ENCODE data around the gene MRPL11. TPM values are rescaled to one million over a fixed set of nuclear protein-coding genes. Genes with fewer than 3 reads are reported as not detected.

The MRPL11 gene
- total and polyA plus RNA-seq, 2 of the 13 experiments (the other 11 are each of a cell fraction or from before 2014, with no cell fraction given), result 72.9 to 176 TPM

DNA sequence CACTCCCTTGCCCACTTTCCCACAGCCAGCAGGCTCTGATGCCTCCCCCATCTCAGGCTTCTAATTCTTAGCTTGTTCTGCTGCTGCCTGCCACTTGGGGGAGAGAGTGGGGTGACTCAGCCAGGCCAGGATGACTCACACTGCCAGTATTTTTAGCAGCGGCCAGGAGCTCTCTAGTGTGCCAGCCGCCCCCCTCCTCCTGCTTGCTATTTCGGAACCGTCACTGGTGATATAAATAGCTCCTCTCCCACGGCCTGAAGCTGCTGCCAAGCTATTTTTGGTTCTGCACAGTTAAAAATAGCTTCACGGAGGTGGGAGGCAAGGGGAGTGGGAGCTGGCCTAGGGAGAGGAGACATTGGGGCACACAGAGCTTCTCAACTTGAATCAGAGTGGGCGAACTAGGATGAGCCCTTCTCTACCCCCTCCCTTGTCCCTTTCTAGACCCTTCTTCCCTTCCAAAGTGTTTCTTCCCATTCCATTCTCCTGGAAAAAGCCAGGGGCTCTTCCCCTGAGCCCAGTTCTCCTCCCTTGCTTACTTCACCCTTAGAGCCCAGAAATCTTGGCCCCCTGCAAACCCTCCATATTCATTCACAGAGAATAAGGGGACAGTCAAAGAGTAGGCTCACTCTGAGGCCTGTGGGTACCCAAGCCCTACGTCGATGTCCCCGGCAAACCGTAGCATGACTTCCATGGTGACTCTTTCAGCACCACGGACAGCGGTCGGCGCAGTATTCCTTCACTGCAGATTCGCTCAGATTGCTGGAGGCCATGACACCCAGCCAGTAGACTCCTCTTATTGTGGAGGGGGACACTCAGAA lies 20.3 kb downstream of the MRPL11 start (continued):
- TF ChIP-seq, protein P1, sequence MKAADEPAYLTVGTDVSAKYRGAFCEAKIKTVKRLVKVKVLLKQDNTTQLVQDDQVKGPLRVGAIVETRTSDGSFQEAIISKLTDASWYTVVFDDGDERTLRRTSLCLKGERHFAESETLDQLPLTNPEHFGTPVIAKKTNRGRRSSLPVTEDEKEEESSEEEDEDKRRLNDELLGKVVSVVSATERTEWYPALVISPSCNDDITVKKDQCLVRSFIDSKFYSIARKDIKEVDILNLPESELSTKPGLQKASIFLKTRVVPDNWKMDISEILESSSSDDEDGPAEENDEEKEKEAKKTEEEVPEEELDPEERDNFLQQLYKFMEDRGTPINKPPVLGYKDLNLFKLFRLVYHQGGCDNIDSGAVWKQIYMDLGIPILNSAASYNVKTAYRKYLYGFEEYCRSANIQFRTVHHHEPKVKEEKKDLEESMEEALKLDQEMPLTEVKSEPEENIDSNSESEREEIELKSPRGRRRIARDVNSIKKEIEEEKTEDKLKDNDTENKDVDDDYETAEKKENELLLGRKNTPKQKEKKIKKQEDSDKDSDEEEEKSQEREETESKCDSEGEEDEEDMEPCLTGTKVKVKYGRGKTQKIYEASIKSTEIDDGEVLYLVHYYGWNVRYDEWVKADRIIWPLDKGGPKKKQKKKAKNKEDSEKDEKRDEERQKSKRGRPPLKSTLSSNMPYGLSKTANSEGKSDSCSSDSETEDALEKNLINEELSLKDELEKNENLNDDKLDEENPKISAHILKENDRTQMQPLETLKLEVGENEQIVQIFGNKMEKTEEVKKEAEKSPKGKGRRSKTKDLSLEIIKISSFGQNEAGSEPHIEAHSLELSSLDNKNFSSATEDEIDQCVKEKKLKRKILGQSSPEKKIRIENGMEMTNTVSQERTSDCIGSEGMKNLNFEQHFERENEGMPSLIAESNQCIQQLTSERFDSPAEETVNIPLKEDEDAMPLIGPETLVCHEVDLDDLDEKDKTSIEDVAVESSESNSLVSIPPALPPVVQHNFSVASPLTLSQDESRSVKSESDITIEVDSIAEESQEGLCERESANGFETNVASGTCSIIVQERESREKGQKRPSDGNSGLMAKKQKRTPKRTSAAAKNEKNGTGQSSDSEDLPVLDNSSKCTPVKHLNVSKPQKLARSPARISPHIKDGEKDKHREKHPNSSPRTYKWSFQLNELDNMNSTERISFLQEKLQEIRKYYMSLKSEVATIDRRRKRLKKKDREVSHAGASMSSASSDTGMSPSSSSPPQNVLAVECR (CRISPR knock-in tag; IDR thresholded peaks at IDR 0.05; ENCODE audit: borderline replicate concordance), result peak; percentile 60; the same call in 1 of the 2 replicates
- TF ChIP-seq, protein P2, sequence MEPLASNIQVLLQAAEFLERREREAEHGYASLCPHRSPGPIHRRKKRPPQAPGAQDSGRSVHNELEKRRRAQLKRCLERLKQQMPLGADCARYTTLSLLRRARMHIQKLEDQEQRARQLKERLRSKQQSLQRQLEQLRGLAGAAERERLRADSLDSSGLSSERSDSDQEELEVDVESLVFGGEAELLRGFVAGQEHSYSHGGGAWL (CRISPR knock-in tag; IDR thresholded peaks at IDR 0.05), result peak; percentile 92; the same call in 1 of the 2 replicates
- no peak for TF ChIP-seq RFX1 (IDR thresholded peaks at IDR 0.05)
- peak; percentile 40; the same call in 1 of the 2 replicates for TF ChIP-seq ZNF75D (CRISPR knock-in tag; IDR thresholded peaks at IDR 0.05; ENCODE audit: borderline replicate concordance)
- TF ChIP-seq KLF15 (CRISPR knock-in tag; IDR thresholded peaks at IDR 0.05; ENCODE audit: borderline replicate concordance), result no peak
- peak; percentile 60; the same call in 1 of the 2 replicates for TF ChIP-seq JUNB (CRISPR knock-in tag; IDR thresholded peaks at IDR 0.05; ENCODE audit: borderline replicate concordance)
- no peak for TF ChIP-seq KLF9 (CRISPR knock-in tag; IDR thresholded peaks at IDR 0.05; ENCODE audit: low read depth)
- TF ChIP-seq ZNF891 (CRISPR knock-in tag; IDR thresholded peaks at IDR 0.05), result peak; percentile 90; the same call in 1 of the 2 replicates
- no peak for TF ChIP-seq TOE1 (CRISPR knock-in tag; IDR thresholded peaks at IDR 0.05)
- TF ChIP-seq CCDC6 (CRISPR knock-in tag; IDR thresholded peaks at IDR 0.05), result 0 out of 2 replicates have a peak, but pooled peaks have one; percentile 43
- no peak for TF ChIP-seq RFX5 (IDR thresholded peaks at IDR 0.05; ENCODE audit: low read depth, low read length)
- TF ChIP-seq ZNF724P (CRISPR knock-in tag; IDR thresholded peaks at IDR 0.05; ENCODE audit: borderline replicate concordance), result no peak
- TF ChIP-seq ZNF232 (CRISPR knock-in tag; IDR thresholded peaks at IDR 0.05; ENCODE audit: borderline replicate concordance), result peak; percentile 97; the same call in 1 of the 2 replicates
- TF ChIP-seq KLF12 (CRISPR knock-in tag; IDR thresholded peaks at IDR 0.05; ENCODE audit: borderline replicate concordance), result peak; percentile 73; the same call in 1 of the 2 replicates
- TF ChIP-seq ATAD3A (CRISPR knock-in tag; IDR thresholded peaks at IDR 0.05), result no peak
- TF ChIP-seq ZSCAN12 (CRISPR knock-in tag; IDR thresholded peaks at IDR 0.05), result peak; percentile 91; the same call in 1 of the 2 replicates
- no peak for TF ChIP-seq CBFB (CRISPR knock-in tag; IDR thresholded peaks at IDR 0.05)
- TF ChIP-seq, protein P3, sequence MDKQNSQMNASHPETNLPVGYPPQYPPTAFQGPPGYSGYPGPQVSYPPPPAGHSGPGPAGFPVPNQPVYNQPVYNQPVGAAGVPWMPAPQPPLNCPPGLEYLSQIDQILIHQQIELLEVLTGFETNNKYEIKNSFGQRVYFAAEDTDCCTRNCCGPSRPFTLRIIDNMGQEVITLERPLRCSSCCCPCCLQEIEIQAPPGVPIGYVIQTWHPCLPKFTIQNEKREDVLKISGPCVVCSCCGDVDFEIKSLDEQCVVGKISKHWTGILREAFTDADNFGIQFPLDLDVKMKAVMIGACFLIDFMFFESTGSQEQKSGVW (CRISPR knock-in tag; IDR thresholded peaks at IDR 0.05; ENCODE audit: borderline replicate concordance), result no peak
- TF ChIP-seq TEAD3 (CRISPR knock-in tag; optimal IDR thresholded peaks at IDR 0.05; ENCODE audit: borderline replicate concordance), result no peak
- TF ChIP-seq, protein P4, sequence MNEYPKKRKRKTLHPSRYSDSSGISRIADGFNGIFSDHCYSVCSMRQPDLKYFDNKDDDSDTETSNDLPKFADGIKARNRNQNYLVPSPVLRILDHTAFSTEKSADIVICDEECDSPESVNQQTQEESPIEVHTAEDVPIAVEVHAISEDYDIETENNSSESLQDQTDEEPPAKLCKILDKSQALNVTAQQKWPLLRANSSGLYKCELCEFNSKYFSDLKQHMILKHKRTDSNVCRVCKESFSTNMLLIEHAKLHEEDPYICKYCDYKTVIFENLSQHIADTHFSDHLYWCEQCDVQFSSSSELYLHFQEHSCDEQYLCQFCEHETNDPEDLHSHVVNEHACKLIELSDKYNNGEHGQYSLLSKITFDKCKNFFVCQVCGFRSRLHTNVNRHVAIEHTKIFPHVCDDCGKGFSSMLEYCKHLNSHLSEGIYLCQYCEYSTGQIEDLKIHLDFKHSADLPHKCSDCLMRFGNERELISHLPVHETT (CRISPR knock-in tag; conservative IDR thresholded peaks at IDR 0.05), result no peak
- no peak for TF ChIP-seq AGO2 (optimal IDR thresholded peaks at IDR 0.05; ENCODE audit: low read depth, low read length)
- TF ChIP-seq POLR2G (IDR thresholded peaks at IDR 0.05; ENCODE audit: low read depth, low read length), result no peak
- no peak for TF ChIP-seq ZNF761 (CRISPR knock-in tag; conservative IDR thresholded peaks at IDR 0.05)
- TF ChIP-seq ZNF331 (CRISPR knock-in tag; IDR thresholded peaks at IDR 0.05), result peak; percentile 89; the same call in 1 of the 2 replicates

Measured in HepG2 (cell line).